HT1080 (cell line): ENCODE results near the gene EML3. TPM values are rescaled to one million over a fixed set of nuclear protein-coding genes. Genes with fewer than 3 reads are reported as not detected.
A peak's percentile ranks its signal among the peaks of the same experiment; 100 is the strongest.
"Not testable (repeated sequence)": the region's sequence is repeated elsewhere in the genome, so short reads cannot be mapped to it uniquely, and the experiment has no call there.

Experiments used
- DNase-seq: peaks from one replicate; pipeline ENCODE4 v3.0.0-alpha.2; 2015; ENCODE audit warnings: low read depth
- total RNA-seq: library from RNA; depleted of rRNA; stranded (reverse); fragments of >200 nt; shearing (Covaris generic); gene quantifications from 2 replicates; pipeline ENCODE4 v1.2.3, GENCODE V29; 2014

EML3 gene
- total RNA-seq, 1 experiment from 2014 or later, result 28.7 TPM

DNA sequence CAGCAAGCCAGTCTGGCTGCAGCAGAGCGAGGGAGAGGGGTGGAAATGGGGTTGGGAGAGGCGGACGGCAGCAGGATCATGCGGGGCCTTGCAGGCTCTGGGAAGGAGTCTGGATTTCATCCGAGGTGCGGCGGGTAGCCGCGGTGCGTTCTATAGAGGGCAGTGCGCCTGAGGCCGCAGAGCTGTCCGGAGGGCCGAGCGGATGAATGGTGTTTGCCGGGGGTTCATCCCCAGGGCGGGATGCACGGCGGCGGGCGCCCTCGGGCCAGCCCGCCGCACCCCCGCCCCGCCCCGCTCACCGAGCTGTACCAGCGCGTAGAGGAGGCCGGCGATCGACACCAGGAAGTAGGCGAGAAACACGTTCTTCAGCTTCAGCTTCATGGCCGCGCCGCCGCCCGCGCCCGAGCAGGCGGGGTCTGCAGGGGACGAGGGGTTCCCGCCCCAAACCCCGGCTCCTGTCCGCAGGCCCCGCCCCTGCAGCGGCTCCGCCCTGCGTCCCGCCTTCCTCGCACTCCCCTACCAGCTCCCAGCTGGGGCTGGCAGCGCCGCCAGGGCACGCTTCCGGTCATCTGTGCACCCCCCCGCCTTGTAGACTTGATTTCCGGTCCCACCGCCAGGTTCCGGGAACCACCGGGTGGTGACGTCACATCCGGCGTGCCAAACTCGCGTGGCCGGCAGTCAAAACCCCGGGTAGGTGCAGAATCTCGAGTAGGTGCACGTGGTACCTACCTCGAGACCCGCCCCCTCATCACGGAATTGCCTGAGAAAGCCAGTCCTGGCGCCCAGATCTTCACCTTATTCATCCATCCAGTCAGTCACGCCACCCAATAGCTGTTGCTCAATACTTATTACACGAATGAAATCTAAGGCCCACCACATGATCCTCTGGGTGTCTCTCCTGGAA is 9.2 kb upstream of the EML3 start, which contains the start of gene B3GAT3:
TSS of gene B3GAT3 (minus strand) at position 420 of the 904 bp plus-strand sequence. CDS start at position 381, 39 bp downstream.
- DNase-seq, result peak; percentile 98

DNA sequence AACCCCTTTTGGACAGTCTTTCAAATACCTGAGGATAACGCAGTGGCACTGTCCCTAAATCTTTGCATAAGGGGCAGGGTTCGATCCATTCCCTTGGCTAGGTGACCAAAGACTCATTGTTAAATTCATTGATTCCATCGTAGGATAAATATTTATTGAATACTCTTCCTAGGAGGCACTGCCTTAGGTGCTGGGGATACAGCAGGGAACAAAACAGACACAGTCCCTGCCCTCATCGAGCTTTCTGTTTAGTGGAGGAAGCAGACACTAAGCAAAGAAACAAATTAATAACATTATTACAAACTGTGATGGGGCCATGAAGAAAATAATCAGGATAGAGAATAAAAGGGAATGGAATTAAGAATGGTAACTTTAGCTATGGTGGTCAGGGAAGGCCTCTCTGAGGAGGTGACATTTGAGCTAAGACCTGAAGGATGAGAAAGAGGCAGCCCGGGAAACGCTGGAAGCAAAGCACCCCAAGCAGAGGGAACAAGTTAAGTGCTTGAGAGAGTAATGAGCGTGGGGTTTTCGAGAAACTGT is 8.5 kb upstream of the EML3 start:
- no peak for DNase-seq

DNA sequence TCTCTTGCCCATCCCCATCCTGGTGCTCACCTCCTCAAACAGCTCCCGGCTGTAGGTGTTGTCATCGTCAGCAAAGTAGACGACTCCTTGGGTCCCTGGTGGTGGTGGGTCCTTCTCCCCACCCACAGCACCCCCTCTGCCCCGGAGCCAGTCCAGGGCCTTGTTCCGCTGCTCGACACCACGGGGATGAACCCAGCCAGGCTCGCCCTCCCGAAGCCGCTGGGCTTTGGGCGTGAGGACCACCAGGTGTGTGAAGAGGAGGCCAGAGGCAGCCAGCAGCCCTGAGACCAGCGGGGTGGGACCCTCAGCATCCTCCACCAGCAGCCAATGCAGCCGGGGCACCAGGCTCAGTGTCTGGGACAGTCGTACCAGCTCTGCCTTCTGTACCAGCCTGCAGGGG is 4.4 kb upstream of the EML3 start:
- DNase-seq, result not testable (repeated sequence)

DNA sequence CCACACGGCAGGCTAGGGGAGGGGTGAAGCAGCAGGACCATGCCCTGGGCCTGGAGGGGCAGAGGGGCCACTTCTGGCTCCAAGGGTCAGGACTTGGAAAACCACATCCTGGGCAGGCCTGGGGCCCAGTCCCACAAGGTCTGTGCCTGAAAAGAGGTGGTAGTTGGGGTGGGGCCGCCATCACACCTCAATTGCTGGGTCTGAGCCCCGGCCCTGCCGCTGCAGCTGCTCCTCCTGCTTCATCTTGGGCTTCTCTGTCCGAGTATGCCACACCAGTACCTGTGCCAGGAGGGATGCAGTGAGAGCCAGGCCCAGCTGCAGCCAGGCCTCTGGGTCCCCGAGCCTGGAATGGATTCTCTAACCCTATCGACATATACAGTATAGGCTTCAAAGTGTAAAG is 2.9 kb upstream of the EML3 start:
- DNase-seq, result no peak

DNA sequence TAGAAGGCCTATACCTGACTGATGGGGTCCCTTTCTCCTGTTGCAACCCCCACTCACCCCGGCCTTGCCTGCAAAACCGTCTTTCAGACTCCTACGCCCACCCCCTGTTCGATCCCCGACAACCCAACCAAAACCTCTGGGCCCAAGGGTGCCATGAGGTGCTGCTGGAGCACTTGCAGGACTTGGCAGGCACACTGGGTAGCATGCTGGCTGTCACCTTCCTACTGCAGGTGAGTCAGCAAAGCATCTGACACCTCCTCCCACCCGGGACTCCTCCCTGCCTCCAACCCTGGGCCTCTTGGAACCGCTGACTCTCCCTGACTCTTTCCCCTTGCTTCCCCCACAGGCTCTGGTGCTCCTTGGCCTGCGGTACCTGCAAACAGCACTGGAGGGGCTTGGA is 1.7 kb upstream of the EML3 start:
- DNase-seq, result peak; percentile 34

DNA sequence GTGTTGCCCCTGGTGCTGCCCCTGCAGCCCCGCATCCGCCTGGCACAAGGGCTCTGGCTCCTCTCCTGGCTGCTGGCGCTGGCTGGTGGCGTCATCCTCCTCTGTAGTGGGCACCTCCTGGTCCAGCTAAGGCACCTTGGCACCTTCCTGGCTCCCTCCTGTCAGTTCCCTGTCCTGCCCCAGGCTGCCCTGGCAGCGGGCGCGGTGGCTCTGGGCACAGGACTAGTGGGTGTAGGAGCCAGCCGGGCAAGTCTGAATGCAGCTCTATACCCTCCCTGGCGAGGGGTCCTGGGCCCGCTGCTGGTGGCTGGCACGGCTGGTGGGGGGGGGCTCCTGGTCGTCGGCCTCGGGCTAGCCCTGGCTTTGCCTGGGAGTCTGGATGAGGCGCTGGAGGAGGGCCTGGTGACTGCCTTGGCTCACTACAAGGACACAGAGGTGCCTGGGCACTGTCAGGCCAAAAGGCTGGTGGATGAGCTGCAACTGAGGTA is 760 bp upstream of the EML3 start:
- DNase-seq, result no peak

DNA sequence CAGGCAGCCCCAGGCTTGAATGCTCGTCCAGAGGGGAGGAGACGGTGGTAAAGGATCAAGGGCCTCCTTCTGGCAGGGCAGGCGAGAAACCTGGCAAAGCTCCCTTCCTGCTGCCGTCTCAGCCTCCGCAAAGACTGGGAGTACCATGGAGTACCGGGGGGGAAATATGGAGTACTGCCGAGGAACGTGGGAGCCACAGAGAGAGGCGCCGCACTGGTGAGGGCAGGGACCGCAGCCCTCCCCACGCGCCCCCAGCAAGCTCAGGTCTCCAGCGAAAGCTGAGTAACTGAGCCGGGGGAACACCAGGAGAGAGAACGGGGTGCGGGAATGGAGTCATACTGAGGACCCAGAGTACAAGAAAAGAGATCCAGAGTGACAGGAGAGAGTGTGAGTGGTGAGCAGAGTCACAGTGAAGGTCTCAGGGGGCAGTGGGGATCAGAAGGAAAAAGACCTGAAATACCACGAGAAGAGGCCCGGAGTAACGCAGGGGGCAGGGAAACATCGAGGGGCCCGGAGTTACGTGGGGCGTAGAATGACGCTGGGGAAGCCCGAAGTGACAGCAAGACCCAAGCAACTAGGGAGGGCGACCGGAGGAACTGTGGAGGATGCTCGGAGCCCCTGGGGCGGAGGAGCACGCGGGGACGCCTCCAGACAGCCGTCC is 740 bp downstream of the EML3 start:
- DNase-seq, result peak; percentile 45

DNA sequence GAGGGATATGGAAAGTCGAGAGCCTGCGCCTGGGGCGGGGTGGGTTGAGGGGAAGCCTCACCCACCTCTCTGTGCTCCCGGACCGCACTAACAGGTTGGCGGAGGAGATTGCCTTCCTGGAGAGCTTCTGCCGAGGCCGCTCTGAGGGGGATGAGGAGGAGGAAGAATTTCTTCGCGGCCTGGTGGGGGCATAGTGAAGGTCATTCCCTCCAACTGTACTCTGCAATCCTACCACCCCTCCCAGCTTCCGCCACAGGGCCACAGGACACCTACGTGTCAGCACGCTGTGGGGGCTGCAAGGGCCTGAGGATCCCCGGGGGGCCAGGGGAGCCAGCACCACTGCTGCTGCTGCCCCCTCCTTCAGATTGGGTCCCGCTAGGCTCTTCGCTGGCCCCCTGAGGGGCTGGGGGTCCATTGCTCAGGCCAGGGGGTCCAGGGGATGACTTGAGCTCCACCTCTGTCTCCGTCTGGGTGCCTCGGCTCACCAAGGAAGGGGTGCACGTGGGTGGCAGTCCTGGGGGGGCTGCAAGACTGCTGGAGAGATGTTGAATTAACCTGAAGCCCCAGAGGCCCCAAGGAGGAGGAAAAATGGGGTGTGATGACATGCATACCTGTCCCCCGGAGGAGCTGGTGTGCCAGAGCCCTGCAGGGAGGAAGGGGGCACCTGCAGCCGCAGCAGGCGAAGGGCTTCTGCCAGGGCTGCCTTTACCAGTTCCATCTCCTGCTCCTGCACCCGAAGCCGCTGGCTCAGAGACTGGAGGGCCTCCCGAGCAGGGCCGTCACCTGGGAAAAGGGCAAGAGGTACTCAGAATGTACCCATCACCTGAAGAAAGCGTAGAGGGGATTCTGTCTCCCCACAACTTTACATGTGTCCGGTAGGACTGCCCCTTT is 1.5 kb downstream of the EML3 start:
- no peak for DNase-seq

DNA sequence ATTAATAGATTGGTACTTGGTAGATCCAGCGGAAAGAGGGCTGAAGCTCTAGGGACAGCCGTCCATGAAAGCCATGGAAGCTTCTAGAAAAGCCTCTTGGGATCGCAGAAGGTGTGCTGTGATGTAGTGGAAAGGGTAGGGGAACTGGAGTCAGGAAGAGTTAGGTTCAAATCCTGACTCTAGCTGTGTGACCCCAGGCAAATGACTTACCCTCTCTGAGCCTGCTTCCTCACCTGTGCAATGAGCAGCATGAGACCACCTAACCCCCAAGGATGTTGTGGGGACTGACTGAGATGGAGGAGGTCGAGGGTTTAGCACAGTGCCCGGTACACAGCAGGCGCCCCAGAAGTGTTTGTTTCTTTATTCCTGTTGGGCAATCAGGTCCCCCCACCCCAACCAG is 2.2 kb downstream of the EML3 start:
- no peak for DNase-seq

DNA sequence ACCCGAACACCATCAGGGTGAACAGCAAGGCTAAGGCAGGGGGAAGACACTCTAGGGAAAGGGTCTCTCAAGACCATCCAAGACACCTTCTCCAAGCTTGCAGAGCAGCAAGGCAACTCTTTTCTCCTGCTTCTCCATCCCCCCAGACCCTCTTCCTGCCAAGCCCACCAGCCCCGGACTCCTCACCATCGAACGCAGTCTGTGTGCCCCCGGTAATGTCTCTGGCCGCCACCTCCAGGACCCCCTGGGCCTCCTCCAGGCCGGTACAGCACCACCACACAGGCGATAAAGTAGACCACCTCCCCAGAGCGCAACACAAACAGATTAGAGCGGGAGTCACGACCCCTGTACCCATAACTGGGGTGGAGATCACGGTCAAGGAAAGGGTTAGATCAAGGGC is 3.8 kb downstream of the EML3 start:
- DNase-seq, result no peak

DNA sequence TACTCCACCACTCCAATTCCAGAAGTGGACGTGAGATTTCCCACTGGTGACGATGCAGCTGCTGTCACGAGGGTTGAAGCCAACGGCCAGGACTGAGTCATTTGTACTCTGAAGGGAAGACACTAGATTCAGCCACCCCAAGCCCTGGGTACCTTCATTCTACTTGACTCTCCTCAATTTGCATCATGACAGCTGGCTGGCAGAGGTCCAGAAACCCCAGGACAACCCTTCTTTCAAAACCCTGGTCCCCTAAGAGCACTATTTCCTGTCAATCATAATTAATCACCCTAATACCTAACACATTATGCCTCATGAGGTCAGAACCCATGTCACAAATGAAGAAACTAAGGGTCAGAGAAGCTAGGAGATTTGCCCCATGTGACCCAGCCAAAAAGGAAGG is 4.9 kb downstream of the EML3 start:
- no peak for DNase-seq

DNA sequence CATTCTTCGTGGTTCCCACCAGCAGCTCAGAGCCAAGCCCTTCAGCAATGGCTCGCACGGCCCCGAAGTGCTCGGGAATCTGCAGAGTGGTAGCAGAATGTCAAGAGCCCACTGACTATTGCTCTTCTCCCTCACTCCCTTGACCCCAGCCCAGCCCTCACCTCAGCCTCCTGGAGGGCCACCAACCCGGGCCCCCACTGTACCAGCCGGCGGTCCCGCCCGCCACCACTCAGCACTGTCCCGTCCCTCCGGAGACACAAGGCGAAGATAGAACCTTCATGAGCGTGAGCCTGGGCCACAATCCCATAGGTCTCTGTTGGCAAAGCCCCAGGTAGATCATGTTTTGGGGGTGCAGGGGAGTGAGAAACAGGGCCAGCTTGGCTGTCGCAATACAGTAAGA is 6.7 kb downstream of the EML3 start:
- no peak for DNase-seq

DNA sequence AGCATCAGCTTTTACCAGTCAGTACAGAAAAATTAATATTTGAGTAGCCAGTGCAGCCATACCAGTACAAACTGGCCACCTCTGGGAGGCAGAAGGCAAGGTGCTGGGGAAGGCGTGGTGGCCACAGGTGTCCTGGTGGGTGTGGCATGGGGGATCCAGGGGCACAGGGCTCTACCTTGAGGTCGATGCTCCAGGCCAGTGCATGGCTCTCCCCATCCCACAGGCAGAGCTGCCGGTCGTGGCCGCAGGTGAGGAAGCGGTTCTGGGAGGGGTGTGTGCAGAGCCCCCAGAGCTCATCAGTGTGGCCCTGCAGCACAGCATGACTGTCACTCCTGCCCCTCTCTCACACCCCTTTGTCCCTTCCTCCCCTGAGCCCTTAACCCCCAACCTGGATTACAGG is 7.1 kb downstream of the EML3 start:
- no peak for DNase-seq

DNA sequence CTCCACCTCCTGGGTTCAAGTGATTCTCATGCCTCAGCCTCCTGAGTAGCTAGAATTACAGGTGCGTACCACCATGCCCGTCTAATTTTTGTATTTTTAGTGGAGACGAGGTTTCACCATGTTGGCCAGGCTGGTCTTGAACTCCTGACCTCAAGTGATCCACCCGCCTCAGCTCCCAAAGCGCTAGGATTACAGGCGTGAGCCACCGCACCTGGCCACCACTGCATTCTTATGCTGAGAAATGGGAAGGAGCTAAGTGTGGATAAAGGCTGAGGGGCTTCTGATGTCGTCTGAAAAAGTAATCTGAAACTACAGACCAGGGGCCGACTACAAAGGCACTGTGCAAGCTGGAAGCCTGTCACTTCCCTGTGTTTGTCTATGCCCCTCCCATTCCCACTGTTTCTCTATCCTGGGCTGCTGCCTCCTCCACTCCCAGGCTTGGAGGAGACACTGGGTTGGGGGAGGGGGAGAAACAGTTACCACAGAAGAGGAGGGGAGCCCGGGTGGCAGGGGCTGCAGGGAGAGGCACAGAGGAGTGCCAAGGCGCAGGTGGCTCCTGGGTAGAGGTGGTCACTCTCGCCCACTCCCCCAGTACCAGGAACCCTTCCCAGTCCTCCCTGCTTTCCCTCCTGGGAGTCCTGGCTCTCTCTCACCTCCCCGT is 8.0 kb downstream of the EML3 start:
- no peak for DNase-seq

DNA sequence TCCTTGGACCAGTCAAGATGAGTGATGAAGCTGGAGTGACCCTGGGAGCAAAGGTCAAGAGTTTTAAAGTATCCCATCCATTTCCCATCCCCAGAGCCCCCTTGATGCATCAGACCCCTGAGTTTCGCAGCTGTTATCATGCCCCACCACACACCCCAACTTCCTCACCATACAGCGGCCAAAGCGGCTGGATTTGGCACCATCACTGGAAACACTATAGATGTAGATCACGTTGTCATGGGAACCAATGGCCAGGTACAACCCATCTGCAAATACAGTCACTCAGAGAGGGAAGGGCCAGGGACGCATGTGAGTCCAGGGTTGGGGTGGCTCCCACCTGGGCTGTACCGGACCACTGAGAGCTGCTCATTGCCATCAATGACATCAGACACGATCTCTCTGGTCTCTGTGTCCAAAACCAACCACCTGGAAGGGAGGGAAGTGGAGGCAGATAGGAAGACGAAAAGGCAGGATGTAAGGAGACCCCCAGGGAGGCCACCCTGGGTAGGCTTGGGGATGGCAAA is 8.7 kb downstream of the EML3 start:
- DNase-seq, result no peak

DNA sequence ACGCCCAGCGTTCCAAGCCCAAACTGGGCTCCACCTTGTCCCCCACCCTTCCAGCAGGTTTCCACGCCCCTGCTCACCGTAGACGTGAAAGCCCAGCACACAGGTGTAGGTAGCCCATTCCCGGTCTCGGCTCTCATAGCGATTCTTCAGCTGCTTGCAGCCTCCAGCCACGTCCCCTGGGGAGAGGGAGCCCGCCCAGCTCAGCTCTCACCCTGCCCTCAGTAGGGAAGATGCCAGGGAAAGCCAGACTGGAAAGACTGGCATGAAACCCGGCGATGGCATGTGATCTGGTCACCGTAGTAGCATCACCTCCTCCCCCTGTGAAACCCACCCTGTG is 9.5 kb downstream of the EML3 start:
- DNase-seq, result no peak

DNA sequence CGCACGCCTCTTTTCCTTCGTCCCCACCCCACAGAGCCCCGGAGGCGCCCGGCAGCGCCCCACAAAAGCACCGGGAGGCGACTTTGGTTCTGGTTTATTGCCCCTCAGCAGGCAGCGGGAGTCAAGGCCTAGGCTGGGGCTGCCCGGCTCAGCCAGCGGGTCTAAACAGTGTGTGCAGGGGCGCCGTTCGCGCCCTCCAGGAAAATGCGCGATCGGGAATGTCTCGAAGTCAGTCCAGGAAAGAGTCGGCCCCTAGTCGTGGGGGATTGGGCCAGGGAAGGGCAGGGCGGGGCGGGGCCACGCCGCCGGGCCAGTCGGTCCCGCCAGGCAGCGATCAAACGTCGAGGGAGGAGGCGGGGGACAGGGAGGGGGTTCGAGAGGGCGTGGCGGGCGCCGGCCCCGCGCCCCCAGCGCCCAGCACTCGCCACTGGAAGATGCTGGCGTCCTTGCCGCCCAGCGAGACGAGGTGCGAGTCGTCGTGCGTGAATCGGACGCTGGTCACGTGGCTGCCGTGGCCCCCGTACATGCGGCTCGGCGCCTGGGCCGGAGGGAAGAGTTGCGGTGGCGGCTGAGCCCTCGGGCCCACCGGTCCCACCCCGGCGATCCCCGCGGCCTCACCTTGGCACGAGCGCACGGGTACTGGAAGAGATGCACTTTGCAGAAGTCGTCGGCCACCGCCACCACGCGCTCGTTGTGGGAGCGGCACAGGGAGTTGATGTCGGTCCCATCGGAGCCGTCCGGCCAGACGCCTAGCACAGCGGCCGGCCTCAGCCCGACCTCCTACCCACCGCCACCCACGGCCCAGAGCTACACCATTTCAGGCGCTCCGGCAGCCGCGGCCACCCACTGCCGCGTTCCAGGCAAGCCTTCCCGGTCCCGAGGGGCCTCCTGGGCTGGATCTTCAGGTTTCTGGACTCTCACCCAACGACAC is 10.2 kb downstream of the EML3 start:
- no peak for DNase-seq

DNA sequence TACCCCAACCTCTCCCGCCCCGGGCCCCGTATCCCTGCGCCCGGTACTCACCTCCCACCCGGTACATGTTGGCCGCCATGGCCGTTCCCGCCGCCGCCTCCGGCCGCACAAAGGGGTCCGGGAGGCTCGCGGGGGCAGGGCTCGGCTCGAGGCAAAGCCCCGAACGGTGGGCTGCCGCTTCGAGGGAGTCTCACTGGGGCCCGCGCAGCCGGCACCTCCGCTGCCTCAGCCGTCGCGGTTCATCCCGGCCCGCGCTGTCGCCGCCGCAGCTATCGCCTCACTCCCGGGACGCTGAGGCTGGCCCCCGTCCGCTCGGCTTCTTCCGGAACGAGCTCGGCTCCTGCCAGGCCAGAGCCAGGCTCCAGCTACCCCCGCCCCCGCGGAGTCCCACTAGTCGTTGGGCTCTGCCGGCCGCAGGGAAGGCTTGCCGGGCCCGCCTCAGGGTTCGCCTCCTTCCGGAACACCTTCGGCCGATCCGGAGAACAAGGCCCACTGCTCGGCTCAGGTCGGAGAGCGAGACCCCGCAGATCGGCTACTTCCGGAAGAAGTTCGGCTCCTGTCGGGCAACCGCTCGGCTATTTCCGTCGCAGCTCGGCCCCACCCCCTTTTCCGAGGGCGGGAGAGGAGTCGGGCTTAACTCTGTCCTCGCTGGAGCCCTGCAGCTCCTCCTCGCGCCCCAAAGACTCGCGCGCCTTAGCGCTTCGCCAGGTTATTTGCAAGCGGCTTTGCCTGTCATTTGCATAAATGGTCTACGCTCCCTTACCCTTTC is 11.0 kb downstream of the EML3 start, which contains the start of gene MTA2:
TSS of gene MTA2 (minus strand) at position 494 of the 769 bp plus-strand sequence. CDS start at position 79, 415 bp downstream.
- peak; percentile 97 for DNase-seq

DNA sequence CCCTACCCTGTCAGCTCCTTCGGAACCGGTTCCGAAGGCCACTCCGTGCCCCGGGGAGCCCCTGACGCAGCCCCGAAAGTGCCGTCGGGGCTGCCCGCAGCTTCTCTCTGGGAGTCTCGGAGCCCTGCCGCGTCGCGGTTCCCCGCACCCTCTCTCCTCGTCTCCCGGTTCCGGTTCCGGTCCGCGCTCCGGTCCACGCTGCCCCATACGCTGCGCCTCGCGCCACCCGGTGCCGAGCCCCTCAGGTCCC is 11.5 kb downstream of the EML3 start:
- DNase-seq, result no peak
